K562 (cell line): ENCODE results near the gene ANTKMT. TPM values are rescaled to one million over a fixed set of nuclear protein-coding genes. Genes with fewer than 3 reads are reported as not detected.

ENCODE experiments used
- ARID2 ChIP-seq: fragments of 450-650 bp; IDR thresholded peaks from 2 replicates; pipeline ENCODE4 v1.6.1; 2017; ENCODE audit warnings: antibody characterized with exemption, mild to moderate bottlenecking
- CEBPG ChIP-seq, 3 experiments: fragments of 200-800 bp in 1 of 3; sonication (Bioruptor generic) in 1 of 3; sonication (generic) in 1 of 3; formaldehyde crosslinking in 1 of 3; IDR thresholded peaks in 2 of 3; conservative IDR thresholded peaks in 1 of 3; 2 replicates each; pipeline versions ENCODE4 v1.6.1 to v1.8.0; 2016 to 2022; ENCODE audit warnings: missing compliant biosample characterization in 2 of 3, missing genetic modification characterization in 2 of 3, mild to moderate bottlenecking in 1 of 3, missing genetic modification reagents in 1 of 3
- JUN ChIP-seq, 2 experiments: sonication (generic) in 1 of 2; formaldehyde crosslinking in 1 of 2; IDR thresholded peaks; 2 replicates each; pipeline versions ENCODE4 v1.6.1 to v1.8.0; 2012 to 2022; ENCODE audit warnings: borderline replicate concordance in 2 of 2, mild to moderate bottlenecking in 2 of 2, improper control_type of control experiment in 1 of 2, low read depth in 1 of 2, low read length in 1 of 2, missing genetic modification reagents in 1 of 2
- MXI1 ChIP-seq: IDR thresholded peaks from 2 replicates; pipeline ENCODE4 v1.6.1; 2011; ENCODE audit warnings: low read depth, mild to moderate bottlenecking, improper control_type of control experiment, low read length
- PCBP1 ChIP-seq: fragments of 200-400 bp; formaldehyde crosslinking; IDR thresholded peaks from 2 replicates; pipeline ENCODE4 v1.6.1; 2018; ENCODE audit warnings: mild to moderate bottlenecking, low read depth, low read length; ENCODE audit not compliant: poor library complexity, severe bottlenecking
- PCBP2 ChIP-seq: fragments of 200-400 bp; formaldehyde crosslinking; IDR thresholded peaks from 2 replicates; pipeline ENCODE4 v1.6.1; 2018; ENCODE audit warnings: low read length, low read depth, mild to moderate bottlenecking, moderate library complexity; ENCODE audit not compliant: poor library complexity, severe bottlenecking
- RBM22 ChIP-seq: fragments of 200-400 bp; formaldehyde crosslinking; IDR thresholded peaks from 2 replicates; pipeline ENCODE4 v1.6.1; 2018; ENCODE audit warnings: low read length, low read depth; ENCODE audit not compliant: poor library complexity, severe bottlenecking
- RFX7 ChIP-seq: fragments of 250-450 bp; sonication (Bioruptor Pico); IDR thresholded peaks from 2 replicates; pipeline ENCODE4 v1.5.1; 2021; ENCODE audit warnings: mild to moderate bottlenecking
- XRCC5 ChIP-seq: fragments of 200-400 bp; formaldehyde crosslinking; IDR thresholded peaks from 2 replicates; pipeline ENCODE4 v1.6.1; 2017; ENCODE audit warnings: low read depth, mild to moderate bottlenecking, low read length
- YY1 ChIP-seq, 3 experiments: IDR thresholded peaks; 2 replicates each; pipeline ENCODE4 v1.6.1; 2011; ENCODE audit warnings: low read length in 2 of 3, mild to moderate bottlenecking in 2 of 3, moderate library complexity in 2 of 3, borderline replicate concordance in 1 of 3, control low read depth in 1 of 3, low read depth in 1 of 3; ENCODE audit not compliant: insufficient read depth in 3 of 3, insufficient replicate concordance in 2 of 3, control insufficient read depth in 1 of 3, insufficient read length in 1 of 3; ENCODE audit errors: extremely low read depth in 1 of 3
- ZBTB7A ChIP-seq: IDR thresholded peaks from 2 replicates; pipeline ENCODE4 v1.6.1; 2011; ENCODE audit warnings: low read depth, mild to moderate bottlenecking, low read length, moderate library complexity, borderline replicate concordance; ENCODE audit not compliant: control insufficient read depth
- ZFP36 ChIP-seq: fragments of 150-350 bp; IDR thresholded peaks from 2 replicates; pipeline ENCODE4 v1.6.1; 2018; ENCODE audit warnings: low read length, low read depth; ENCODE audit not compliant: partially characterized antibody
- ZNF146 ChIP-seq: IDR thresholded peaks from one replicate; pipeline ENCODE4 v1.6.1; 2018; ENCODE audit warnings: missing compliant biosample characterization; ENCODE audit not compliant: unreplicated experiment
- ZNF174 ChIP-seq: fragments of 250-450 bp; sonication (Bioruptor Pico); IDR thresholded peaks from 2 replicates; pipeline ENCODE4 v1.4.0; 2020; ENCODE audit warnings: mild to moderate bottlenecking
- ZNF253 ChIP-seq: fragments of 250-450 bp; sonication (Bioruptor Pico); conservative IDR thresholded peaks from 2 replicates; pipeline ENCODE4 v1.6.1; 2021; ENCODE audit warnings: mild to moderate bottlenecking
- ZNF384 ChIP-seq: IDR thresholded peaks from 2 replicates; pipeline ENCODE4 v1.6.1; 2012; ENCODE audit warnings: low read depth, low read length, improper control_type of control experiment
- ZNF584 ChIP-seq: fragments of 200-800 bp; sonication (Bioruptor generic); IDR thresholded peaks from 2 replicates; pipeline ENCODE4 v1.6.1; 2016; ENCODE audit warnings: low read depth, mild to moderate bottlenecking, missing genetic modification characterization, missing compliant biosample characterization
- polyA plus RNA-seq, 8 experiments: library from polyadenylated mRNA; depleted of rRNA in 4 of 8; stranded (reverse) in 5 of 8; unstranded in 3 of 8; fragments of >200 nt; fragmentation: Nextera tagmentation in 2 of 8; fragmentation: Illumina TruSeq in 1 of 8; extraction: Ambion mirVana in 2 of 8; extraction: Trizol in 1 of 8; gene quantifications; 2 replicates each; pipeline versions ENCODE4 v1.2.1 to v1.2.3, GENCODE V29; 2011 to 2014; ENCODE audit warnings: inconsistent platforms in 1 of 8, missing spikeins in 1 of 8
- total RNA-seq, 7 experiments: library from RNA; depleted of rRNA in 6 of 7; stranded (reverse); fragments of >200 nt in 6 of 7; fragmentation: Illumina TruSeq in 2 of 7; extraction: Trizol in 2 of 7; gene quantifications; 2 replicates each; pipeline versions ENCODE4 v1.2.1 to v1.2.3, GENCODE V29; 2011 to 2021; ENCODE audit warnings: low replicate concordance in 1 of 7
- TF ChIP-seq, protein P1 (sequence below): fragments of 250-450 bp; sonication (Bioruptor Pico); IDR thresholded peaks from 2 replicates; pipeline ENCODE4 v1.6.1; 2021; ENCODE audit warnings: mild to moderate bottlenecking
- TF ChIP-seq, protein P2 (sequence below): sonication (generic); formaldehyde crosslinking; IDR thresholded peaks from 2 replicates; pipeline ENCODE4 v1.8.0; 2022; ENCODE audit warnings: mild to moderate bottlenecking, missing genetic modification reagents
- TF ChIP-seq, protein P3 (sequence below): fragments of 450-650 bp; formaldehyde crosslinking; IDR thresholded peaks from 2 replicates; pipeline ENCODE4 v1.4.0; 2020; ENCODE audit warnings: mild to moderate bottlenecking
- TF ChIP-seq, protein P4 (sequence below): fragments of 450-650 bp; formaldehyde crosslinking; IDR thresholded peaks from 2 replicates; pipeline ENCODE4 v1.4.0; 2020; ENCODE audit warnings: mild to moderate bottlenecking, moderate library complexity

Gene ANTKMT
- total and polyA plus RNA-seq, 9 of the 15 experiments (the other 6 are each of a cell fraction or from before 2014, with no cell fraction given) = 0.58 to 217 (median 19.1) TPM

DNA sequence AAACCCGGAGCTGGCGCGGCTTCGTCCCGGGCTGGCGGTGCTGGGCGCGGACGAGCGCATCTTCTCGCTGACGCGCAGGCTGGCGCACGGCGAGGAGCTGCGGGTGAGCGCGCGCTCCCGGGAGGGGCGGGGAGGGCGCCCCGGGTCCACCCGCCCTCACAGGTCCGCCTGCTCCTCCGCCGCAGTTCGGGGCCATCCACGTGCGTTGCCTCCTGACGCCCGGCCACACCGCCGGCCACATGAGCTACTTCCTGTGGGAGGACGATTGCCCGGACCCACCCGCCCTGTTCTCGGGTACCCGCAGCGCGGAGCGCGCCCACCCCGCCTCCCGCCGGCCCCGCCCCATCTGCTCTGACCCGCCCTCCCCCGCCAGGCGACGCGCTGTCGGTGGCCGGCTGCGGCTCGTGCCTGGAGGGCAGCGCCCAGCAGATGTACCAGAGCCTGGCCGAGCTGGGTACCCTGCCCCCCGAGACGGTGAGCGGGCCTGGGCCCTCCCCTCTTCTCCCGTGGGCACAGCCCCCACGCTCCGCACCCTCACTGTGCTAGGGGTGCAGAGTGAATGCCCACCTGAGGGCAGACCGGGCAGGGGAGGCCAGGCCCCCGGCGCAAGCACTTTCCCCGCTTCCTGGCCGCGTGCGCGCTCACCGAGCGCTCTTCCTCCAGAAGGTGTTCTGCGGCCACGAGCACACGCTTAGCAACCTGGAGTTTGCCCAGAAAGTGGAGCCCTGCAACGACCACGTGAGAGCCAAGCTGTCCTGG lies 7.4 kb downstream of the ANTKMT start (continued):
- TF ChIP-seq, protein P1, sequence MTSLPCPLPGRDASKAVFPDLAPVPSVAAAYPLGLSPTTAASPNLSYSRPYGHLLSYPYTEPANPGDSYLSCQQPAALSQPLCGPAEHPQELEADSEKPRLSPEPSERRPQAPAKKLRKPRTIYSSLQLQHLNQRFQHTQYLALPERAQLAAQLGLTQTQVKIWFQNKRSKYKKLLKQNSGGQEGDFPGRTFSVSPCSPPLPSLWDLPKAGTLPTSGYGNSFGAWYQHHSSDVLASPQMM (CRISPR knock-in tag) = no peak
- TF ChIP-seq JUN (IDR thresholded peaks at IDR 0.05; ENCODE audit: borderline replicate concordance, low read depth, low read length) = 0 out of 2 replicates have a peak, but pooled peaks have one; percentile 14
- no peak for TF ChIP-seq JUN (CRISPR knock-in tag; IDR thresholded peaks at IDR 0.05; ENCODE audit: borderline replicate concordance)
- no peak for TF ChIP-seq ZNF146 (CRISPR knock-in tag)
- peak; percentile 83 for TF ChIP-seq MXI1
- TF ChIP-seq, protein P2, sequence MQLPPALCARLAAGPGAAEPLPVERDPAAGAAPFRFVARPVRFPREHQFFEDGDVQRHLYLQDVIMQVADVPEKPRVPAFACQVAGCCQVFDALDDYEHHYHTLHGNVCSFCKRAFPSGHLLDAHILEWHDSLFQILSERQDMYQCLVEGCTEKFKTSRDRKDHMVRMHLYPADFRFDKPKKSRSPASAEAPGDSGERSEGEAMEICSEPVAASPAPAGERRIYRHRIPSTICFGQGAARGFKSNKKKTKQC (CRISPR knock-in tag) = 0 out of 2 replicates have a peak, but pooled peaks have one; percentile 18
- no peak for TF ChIP-seq CEBPG (CRISPR knock-in tag; IDR thresholded peaks at IDR 0.05)
- TF ChIP-seq CEBPG (tag; conservative IDR thresholded peaks at IDR 0.05 in 1 of 2, IDR thresholded peaks at IDR 0.05 in 1 of 2) = no peak
- peak in 2 of 3 experiments; percentile 18 to 42 for TF ChIP-seq YY1 (IDR thresholded peaks at IDR 0.05; ENCODE audit: borderline replicate concordance in 1 of 3, control insufficient read depth in 1 of 3, extremely low read depth in 1 of 3, insufficient read depth in 3 of 3, insufficient read length in 1 of 3, insufficient replicate concordance in 2 of 3, low read depth in 1 of 3, low read length in 2 of 3)
- no peak for TF ChIP-seq ZNF253 (CRISPR knock-in tag)
- TF ChIP-seq, protein P3, sequence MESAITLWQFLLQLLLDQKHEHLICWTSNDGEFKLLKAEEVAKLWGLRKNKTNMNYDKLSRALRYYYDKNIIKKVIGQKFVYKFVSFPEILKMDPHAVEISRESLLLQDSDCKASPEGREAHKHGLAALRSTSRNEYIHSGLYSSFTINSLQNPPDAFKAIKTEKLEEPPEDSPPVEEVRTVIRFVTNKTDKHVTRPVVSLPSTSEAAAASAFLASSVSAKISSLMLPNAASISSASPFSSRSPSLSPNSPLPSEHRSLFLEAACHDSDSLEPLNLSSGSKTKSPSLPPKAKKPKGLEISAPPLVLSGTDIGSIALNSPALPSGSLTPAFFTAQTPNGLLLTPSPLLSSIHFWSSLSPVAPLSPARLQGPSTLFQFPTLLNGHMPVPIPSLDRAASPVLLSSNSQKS (CRISPR knock-in tag) = no peak
- TF ChIP-seq, protein P4, sequence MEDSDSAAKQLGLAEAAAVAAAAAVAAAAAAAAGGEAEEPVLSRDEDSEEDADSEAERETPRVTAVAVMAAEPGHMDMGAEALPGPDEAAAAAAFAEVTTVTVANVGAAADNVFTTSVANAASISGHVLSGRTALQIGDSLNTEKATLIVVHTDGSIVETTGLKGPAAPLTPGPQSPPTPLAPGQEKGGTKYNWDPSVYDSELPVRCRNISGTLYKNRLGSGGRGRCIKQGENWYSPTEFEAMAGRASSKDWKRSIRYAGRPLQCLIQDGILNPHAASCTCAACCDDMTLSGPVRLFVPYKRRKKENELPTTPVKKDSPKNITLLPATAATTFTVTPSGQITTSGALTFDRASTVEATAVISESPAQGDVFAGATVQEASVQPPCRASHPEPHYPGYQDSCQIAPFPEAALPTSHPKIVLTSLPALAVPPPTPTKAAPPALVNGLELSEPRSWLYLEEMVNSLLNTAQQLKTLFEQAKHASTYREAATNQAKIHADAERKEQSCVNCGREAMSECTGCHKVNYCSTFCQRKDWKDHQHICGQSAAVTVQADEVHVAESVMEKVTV (CRISPR knock-in tag) = no peak
- no peak for TF ChIP-seq ZFP36
- peak; percentile 14 for TF ChIP-seq RBM22
- no peak for TF ChIP-seq ZNF174 (CRISPR knock-in tag)
- TF ChIP-seq PCBP1 = peak; percentile 49
- TF ChIP-seq PCBP2 = no peak
- no peak for TF ChIP-seq ARID2
- no peak; the same call in 1 of the 2 replicates for TF ChIP-seq ZNF584 (CRISPR knock-in tag)
- no peak for TF ChIP-seq RFX7
- peak; percentile 57; the same call in 1 of the 2 replicates for TF ChIP-seq XRCC5
- TF ChIP-seq ZNF384 = no peak
- TF ChIP-seq ZBTB7A = peak; percentile 54; the same call in 1 of the 2 replicates
